Left ventricle myocardium inferior (tissue), 1 donor: Measurements from ENCODE around the gene KCNT1. TPM values are rescaled to one million over a fixed set of nuclear protein-coding genes. Genes with fewer than 3 reads are reported as not detected.

Source experiments
- DNase-seq: peaks from one replicate; pipeline ENCODE4 v3.0.0-alpha.2; 2020
- H3K27ac ChIP-seq: fragments of 200-600 bp; replicated peaks from 2 replicates; pipeline ENCODE4 v1.8.0; 2021
- H3K27me3 ChIP-seq: fragments of 200-600 bp; 2 replicates; pipeline ENCODE4 v1.8.0; 2021; ENCODE audit warnings: low read depth
- H3K36me3 ChIP-seq: fragments of 200-600 bp; 2 replicates; pipeline ENCODE4 v1.8.0; 2021
- H3K4me1 ChIP-seq: fragments of 200-600 bp; 2 replicates; pipeline ENCODE4 v1.8.0; 2021
- H3K4me3 ChIP-seq: fragments of 200-600 bp; 2 replicates; pipeline ENCODE4 v1.8.0; 2021; ENCODE audit warnings: mild to moderate bottlenecking, moderate library complexity
- H3K9me3 ChIP-seq: fragments of 200-600 bp; replicated peaks from 2 replicates; pipeline ENCODE4 v1.8.0; 2021
- intact Hi-C: fragments of 100-400 bp; cut with micrococcal nuclease; formaldehyde crosslinking; loops from one replicate; pipeline ENCODE4 v1.11.0; 2022
- total RNA-seq: library from RNA; stranded (reverse); fragmentation: NEBNext Ultra II Directional; extraction: Animal tissue kit (Norgen Biotek cat#: 25700); gene quantifications from one replicate; pipeline ENCODE4 v1.2.1, GENCODE V29; 2021
- TF ChIP-seq, protein P1 (sequence below): fragments of 200-600 bp; IDR thresholded peaks from 2 replicates; pipeline ENCODE4 v1.8.0; 2021; ENCODE audit warnings: antibody characterized with exemption, mild to moderate bottlenecking, borderline replicate concordance
- donor health status: DM: no; HTN: yes; CAD: no; lungs with severe emphysema.

Gene KCNT1
- total RNA-seq, 1 donor from 2014 or later: 3.3 TPM

DNA sequence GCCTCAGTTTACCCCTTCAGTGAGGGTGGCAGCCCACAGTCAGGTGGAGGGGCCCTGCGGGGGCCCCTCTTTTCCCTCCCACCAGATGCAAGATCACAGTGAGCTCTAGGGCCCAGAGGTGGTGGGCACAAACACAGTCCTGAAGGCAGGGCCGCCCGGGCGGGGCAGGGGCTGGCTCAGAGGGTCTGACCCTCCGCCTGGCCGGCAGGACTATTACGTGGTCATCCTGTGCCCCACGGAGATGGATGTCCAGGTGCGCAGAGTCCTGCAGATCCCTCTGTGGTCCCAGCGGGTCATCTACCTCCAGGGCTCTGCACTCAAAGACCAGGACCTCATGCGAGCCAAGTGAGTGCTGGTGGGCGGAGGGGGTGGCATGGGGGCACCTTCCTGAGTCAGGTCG, 63.4 kb downstream of the KCNT1 start:
- H3K36me3 ChIP-seq: no peaks in the 10 kb centered on the region
- H3K4me3 ChIP-seq: no peak overlapping the region
- peaks cover 14% of the 10 kb centered on the region for H3K27me3 ChIP-seq
- H3K27ac ChIP-seq: no peak overlapping the region
- no peaks in the 10 kb centered on the region for H3K4me1 ChIP-seq
- peaks cover 20% of the 10 kb centered on the region for H3K9me3 ChIP-seq
- intact Hi-C loops: no loop called here
- no peak for DNase-seq
- TF ChIP-seq, protein P1, sequence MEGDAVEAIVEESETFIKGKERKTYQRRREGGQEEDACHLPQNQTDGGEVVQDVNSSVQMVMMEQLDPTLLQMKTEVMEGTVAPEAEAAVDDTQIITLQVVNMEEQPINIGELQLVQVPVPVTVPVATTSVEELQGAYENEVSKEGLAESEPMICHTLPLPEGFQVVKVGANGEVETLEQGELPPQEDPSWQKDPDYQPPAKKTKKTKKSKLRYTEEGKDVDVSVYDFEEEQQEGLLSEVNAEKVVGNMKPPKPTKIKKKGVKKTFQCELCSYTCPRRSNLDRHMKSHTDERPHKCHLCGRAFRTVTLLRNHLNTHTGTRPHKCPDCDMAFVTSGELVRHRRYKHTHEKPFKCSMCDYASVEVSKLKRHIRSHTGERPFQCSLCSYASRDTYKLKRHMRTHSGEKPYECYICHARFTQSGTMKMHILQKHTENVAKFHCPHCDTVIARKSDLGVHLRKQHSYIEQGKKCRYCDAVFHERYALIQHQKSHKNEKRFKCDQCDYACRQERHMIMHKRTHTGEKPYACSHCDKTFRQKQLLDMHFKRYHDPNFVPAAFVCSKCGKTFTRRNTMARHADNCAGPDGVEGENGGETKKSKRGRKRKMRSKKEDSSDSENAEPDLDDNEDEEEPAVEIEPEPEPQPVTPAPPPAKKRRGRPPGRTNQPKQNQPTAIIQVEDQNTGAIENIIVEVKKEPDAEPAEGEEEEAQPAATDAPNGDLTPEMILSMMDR: no peak

DNA sequence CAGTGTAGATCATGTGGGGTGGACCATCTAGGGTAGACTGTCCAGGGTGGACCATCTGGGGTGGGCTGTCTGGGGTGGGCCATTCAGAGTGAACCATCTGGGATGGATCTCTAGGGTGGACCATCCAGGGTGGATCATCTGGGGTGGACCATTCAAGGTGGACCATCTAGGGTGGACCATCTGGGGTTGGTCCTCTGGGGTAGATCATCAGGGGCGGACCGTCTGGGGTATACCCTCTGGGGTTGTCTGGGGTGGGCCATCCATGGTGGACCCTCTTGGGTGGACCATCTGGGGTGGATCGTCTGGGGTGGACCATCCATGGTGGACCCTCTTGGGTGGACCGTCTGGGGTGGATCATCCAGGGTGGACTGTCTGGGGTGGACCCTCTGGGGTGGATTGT, 64.3 kb downstream of the KCNT1 start:
- no peak overlapping the region for H3K4me3 ChIP-seq
- no peaks in the 10 kb centered on the region for H3K4me1 ChIP-seq
- peaks cover 20% of the 10 kb centered on the region for H3K9me3 ChIP-seq
- H3K36me3 ChIP-seq: no peaks in the 10 kb centered on the region
- H3K27ac ChIP-seq: no peak overlapping the region
- TF ChIP-seq, protein P1: no peak
- intact Hi-C loops: no loop called here
- peaks cover 16% of the 10 kb centered on the region for H3K27me3 ChIP-seq
- no peak for DNase-seq

DNA sequence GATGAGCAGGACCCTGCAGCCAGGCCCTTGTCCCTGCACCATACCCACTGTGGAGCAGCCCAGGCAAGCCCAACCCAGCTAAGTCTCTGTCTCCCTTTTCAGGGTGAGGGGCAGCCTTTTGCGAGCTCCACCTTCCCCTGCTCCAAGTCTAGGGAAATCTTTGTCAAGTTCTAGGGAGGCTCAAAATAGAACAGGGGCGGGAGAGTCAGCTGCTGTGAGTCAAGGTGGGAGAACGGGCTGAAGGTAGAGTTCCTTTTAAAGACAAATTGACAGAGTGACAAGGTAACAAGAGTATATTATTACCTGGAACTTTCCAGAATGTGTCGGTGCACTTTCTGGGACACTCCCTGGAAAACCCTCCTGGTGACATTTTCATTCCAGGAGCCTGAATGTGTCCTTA, 64.7 kb downstream of the KCNT1 start:
- intact Hi-C loops: no loop called here
- TF ChIP-seq, protein P1: no peak
- no peaks in the 10 kb centered on the region for H3K36me3 ChIP-seq
- no peak overlapping the region for H3K4me3 ChIP-seq
- H3K9me3 ChIP-seq: peaks cover 20% of the 10 kb centered on the region
- no peak for DNase-seq
- H3K4me1 ChIP-seq: no peaks in the 10 kb centered on the region
- no peak overlapping the region for H3K27ac ChIP-seq
- peaks cover 14% of the 10 kb centered on the region for H3K27me3 ChIP-seq

DNA sequence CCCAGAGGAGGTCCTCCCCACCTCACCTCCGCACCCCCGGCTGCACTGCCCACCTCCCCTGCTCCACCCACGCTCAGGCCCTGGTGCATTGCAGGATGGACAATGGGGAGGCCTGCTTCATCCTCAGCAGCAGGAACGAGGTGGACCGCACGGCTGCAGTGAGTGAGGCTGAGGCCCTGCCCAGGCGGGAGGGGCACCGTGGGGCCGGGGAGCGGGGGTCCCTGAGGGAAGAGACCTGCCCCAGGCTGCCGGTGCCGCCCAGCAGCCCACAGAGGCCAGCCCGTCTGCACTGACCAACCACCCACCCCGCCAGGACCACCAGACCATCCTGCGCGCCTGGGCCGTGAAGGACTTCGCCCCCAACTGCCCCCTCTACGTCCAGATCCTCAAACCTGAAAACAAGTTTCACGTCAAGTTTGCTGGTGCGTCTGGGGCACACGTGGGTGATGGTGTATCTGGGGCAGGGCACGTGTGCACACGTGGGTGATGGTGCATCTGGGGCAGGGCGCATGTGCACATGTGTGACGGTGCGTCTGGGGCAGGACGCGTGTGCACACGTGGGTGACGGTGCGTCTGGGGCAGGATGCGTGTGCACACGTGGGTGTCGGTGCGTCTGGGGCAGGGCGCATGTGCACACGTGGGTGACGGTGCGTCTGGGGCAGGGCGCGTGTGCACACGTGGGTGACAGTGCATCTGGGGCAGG, 66.7 kb downstream of the KCNT1 start:
- no peak overlapping the region for H3K4me3 ChIP-seq
- peaks cover 27% of the 10 kb centered on the region for H3K27me3 ChIP-seq
- peaks cover 20% of the 10 kb centered on the region for H3K9me3 ChIP-seq
- no peaks in the 10 kb centered on the region for H3K36me3 ChIP-seq
- intact Hi-C loops: no loop called here
- no peak for DNase-seq
- no peak overlapping the region for H3K27ac ChIP-seq
- TF ChIP-seq, protein P1: no peak
- H3K4me1 ChIP-seq: no peaks in the 10 kb centered on the region

DNA sequence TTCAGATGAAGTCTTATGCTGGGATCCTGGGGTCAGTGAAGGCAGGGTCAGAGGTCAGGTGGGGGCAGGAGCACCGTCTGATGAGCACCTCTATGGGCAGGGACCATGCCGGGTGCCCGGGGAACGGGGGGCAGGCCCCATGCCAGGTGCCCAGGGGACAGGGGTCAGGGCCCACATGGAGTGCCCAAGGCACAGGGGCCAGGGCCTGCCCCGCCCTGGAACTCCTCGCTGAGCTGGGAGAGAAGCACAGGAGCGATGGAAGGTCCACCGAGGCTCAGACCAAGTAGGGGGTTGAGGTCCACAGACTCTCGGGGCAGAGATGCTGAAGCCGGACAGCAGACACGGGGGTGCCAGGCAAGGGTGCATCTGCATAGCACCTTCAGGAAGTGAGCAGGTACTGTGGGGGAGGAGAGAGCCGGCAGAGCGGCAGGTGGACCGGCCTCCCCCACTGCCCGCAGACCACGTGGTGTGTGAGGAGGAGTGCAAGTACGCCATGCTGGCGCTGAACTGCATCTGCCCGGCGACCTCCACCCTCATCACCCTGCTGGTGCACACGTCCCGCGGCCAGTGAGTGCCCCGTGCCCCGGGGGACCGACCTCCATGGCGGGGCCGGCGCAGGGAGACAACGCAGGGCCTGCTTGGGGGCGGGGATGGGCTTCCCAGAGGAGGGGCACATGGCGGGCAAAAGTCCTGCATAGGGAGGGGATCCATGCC, 67.7 kb downstream of the KCNT1 start:
- H3K4me1 ChIP-seq: no peaks in the 10 kb centered on the region
- peaks cover 20% of the 10 kb centered on the region for H3K9me3 ChIP-seq
- TF ChIP-seq, protein P1: no peak
- no peak overlapping the region for H3K27ac ChIP-seq
- no peaks in the 10 kb centered on the region for H3K36me3 ChIP-seq
- peaks cover 27% of the 10 kb centered on the region for H3K27me3 ChIP-seq
- no peak overlapping the region for H3K4me3 ChIP-seq
- DNase-seq: no peak
- intact Hi-C loops: no loop called here
